ENCODE results near the gene CLASP1.
"Not testable (repeated sequence)": the region's sequence is repeated elsewhere in the genome, so short reads cannot be mapped to it uniquely, and the experiment has no call there.

Gene CLASP1

GRCh38 chr2:121501554-121501953 is 147.7 kb downstream of the CLASP1 start:
- DNase-seq, result no peak

- no peak for DNase-seq
Observed at GRCh38 chr2:121501031-121501430, 148.2 kb downstream of the CLASP1 start.

- DNase-seq, result no peak
Observed at GRCh38 chr2:121498731-121499130, 150.5 kb downstream of the CLASP1 start.

GRCh38 chr2:121492409-121492808 is 156.9 kb downstream of the CLASP1 start:
- DNase-seq, result no peak

- DNase-seq, result no peak
Observed at GRCh38 chr2:121491518-121491917, 157.7 kb downstream of the CLASP1 start.

- no peak for DNase-seq
Observed at GRCh38 chr2:121490584-121491133, 158.6 kb downstream of the CLASP1 start.

- DNase-seq, result no peak
Observed at GRCh38 chr2:121489911-121490583, 159.2 kb downstream of the CLASP1 start.

- no peak for DNase-seq
Observed at GRCh38 chr2:121489284-121489683, 160.0 kb downstream of the CLASP1 start.

- DNase-seq, result no peak
Observed at GRCh38 chr2:121486191-121486790, 163.0 kb downstream of the CLASP1 start.

- DNase-seq, result no peak
Observed at GRCh38 chr2:121485039-121485438, 164.2 kb downstream of the CLASP1 start.

GRCh38 chr2:121483846-121484245 is 165.4 kb downstream of the CLASP1 start:
- DNase-seq, result no peak

- no peak for DNase-seq
Observed at GRCh38 chr2:121483021-121483420, 166.2 kb downstream of the CLASP1 start.

GRCh38 chr2:121480826-121481225 is 168.4 kb downstream of the CLASP1 start:
- DNase-seq, result no peak

- DNase-seq, result no peak
Observed at GRCh38 chr2:121479882-121480522, 169.3 kb downstream of the CLASP1 start.

- no peak for DNase-seq
Observed at GRCh38 chr2:121478996-121479745, 170.1 kb downstream of the CLASP1 start.

GRCh38 chr2:121478358-121478995 is 170.8 kb downstream of the CLASP1 start:
- not testable (repeated sequence) for DNase-seq

- no peak for DNase-seq
Observed at GRCh38 chr2:121476684-121477083, 172.6 kb downstream of the CLASP1 start.

- DNase-seq, result no peak
Observed at GRCh38 chr2:121475811-121476571, 173.3 kb downstream of the CLASP1 start.

GRCh38 chr2:121473512-121473911 is 175.8 kb downstream of the CLASP1 start:
- DNase-seq, result no peak

GRCh38 chr2:121472470-121472993 is 176.7 kb downstream of the CLASP1 start:
- no peak for DNase-seq
